Peyer's patch (tissue), 4 donors: ENCODE measurements around the gene LRP6.

ENCODE experiments used
- CTCF ChIP-seq, 6 experiments: fragments of 450-650 bp in 4 of 6; fragments of 200-600 bp in 2 of 6; sonication (generic) in 1 of 6; IDR thresholded peaks; one replicate each; pipeline ENCODE4 v1.5.1; 2017 to 2019; ENCODE audit warnings: antibody characterized with exemption in 6 of 6, mild to moderate bottlenecking in 3 of 6, moderate library complexity in 1 of 6
- POLR2A ChIP-seq, 2 donors: fragments of 450-650 bp; IDR thresholded peaks; one replicate each; pipeline ENCODE4 v1.5.1; 2017; ENCODE audit warnings: antibody characterized with exemption in 2 of 2, mild to moderate bottlenecking in 2 of 2, moderate library complexity in 2 of 2

GRCh38 chr12:12116677-12117076 lies 150.2 kb downstream of the LRP6 start:
- TF ChIP-seq POLR2A (IDR thresholded peaks at IDR 0.05) (no peak), CTCF (IDR thresholded peaks at IDR 0.05) (no peak)
